H1 (cell line): ENCODE data around the gene GAPT. TPM values are rescaled to one million over a fixed set of nuclear protein-coding genes. Genes with fewer than 3 reads are reported as not detected.

Source experiments
- CTCF ChIA-PET: fragments of 300-600 bp; sonication (Branson Sonifier 250); formaldehyde crosslinking; loops from one replicate; lab custom pipeline; 2021; ENCODE audit not compliant: partially characterized antibody; lab: Charles Lee
- POLR2A ChIA-PET: fragments of 300-600 bp; sonication (Branson Sonifier 250); formaldehyde crosslinking; loops from one replicate; lab custom pipeline; 2021; ENCODE audit warnings: inconsistent platforms; ENCODE audit not compliant: partially characterized antibody; lab: Charles Lee
- DNase-seq, 2 experiments: peaks; one replicate each; pipeline versions ENCODE4 v3.0.0 to v3.0.0-alpha.2; 2010 to 2022; ENCODE audit warnings: low spot score in 2 of 2, low read depth in 1 of 2, mixed read lengths in 1 of 2
- FAIRE-seq: peaks from 2 replicates; lab custom pipeline; 2011; peaks lifted over from hg19 to GRCh38; lab: Jason Lieb, UNC
- H2AFZ ChIP-seq: 2 replicates; pipeline ENCODE4 v1.8.1; 2012; ENCODE audit warnings: low read length, inconsistent platforms
- H2AK5ac ChIP-seq: 2 replicates; pipeline ENCODE4 v1.6.1; 2013; ENCODE audit warnings: low read depth, low read length
- H2BK120ac ChIP-seq: replicated peaks from 2 replicates; pipeline ENCODE3; 2013; ENCODE audit warnings: low read depth, low read length, inconsistent platforms
- H2BK12ac ChIP-seq: 2 replicates; pipeline ENCODE4 v1.6.1; 2013; ENCODE audit warnings: low read depth, low read length
- H2BK15ac ChIP-seq: 2 replicates; pipeline ENCODE4 v1.6.1; 2013; ENCODE audit warnings: low read length
- H2BK20ac ChIP-seq: 2 replicates; pipeline ENCODE4 v1.6.1; 2013; ENCODE audit warnings: low read length
- H2BK5ac ChIP-seq: 2 replicates; pipeline ENCODE4 v1.6.1; 2013; ENCODE audit warnings: low read depth, low read length
- H3K14ac ChIP-seq: 2 replicates; pipeline ENCODE4 v1.6.1; 2013; ENCODE audit warnings: inconsistent platforms; ENCODE audit not compliant: insufficient read length
- H3K18ac ChIP-seq: 2 replicates; pipeline ENCODE4 v1.6.1; 2013; ENCODE audit warnings: low read length; ENCODE audit errors: extremely low read depth
- H3K23ac ChIP-seq: 2 replicates; pipeline ENCODE4 v1.6.1; 2013; ENCODE audit warnings: inconsistent platforms; ENCODE audit not compliant: insufficient read length
- H3K23me2 ChIP-seq: 2 replicates; pipeline ENCODE4 v1.6.1; 2013; ENCODE audit warnings: low read depth, low read length
- H3K27ac ChIP-seq: 2 replicates; pipeline ENCODE4 v1.6.1; 2011; ENCODE audit warnings: low read depth, low read length, inconsistent platforms
- H3K27me3 ChIP-seq, 4 experiments: replicated peaks in 1 of 4; 1 replicate in 1 of 4; 2 replicates in 3 of 4; pipeline versions ENCODE4 v1.6.1 to v1.8.1; 2011 to 2013; ENCODE audit warnings: low read length in 3 of 4, mild to moderate bottlenecking in 3 of 4, inconsistent platforms in 2 of 4, mixed read lengths in 2 of 4, moderate library complexity in 1 of 4; ENCODE audit not compliant: control insufficient read depth in 3 of 4, insufficient read depth in 3 of 4; ENCODE audit errors: extremely low read depth in 1 of 4
- H3K36me3 ChIP-seq, 4 experiments: 2 replicates each; pipeline versions ENCODE4 v1.6.1 to v1.8.1; 2011 to 2013; ENCODE audit warnings: mild to moderate bottlenecking in 4 of 4, low read length in 3 of 4, moderate library complexity in 2 of 4, control low read depth in 1 of 4, inconsistent platforms in 1 of 4; ENCODE audit not compliant: insufficient read depth in 4 of 4, control insufficient read depth in 2 of 4
- H3K4ac ChIP-seq: replicated peaks from 2 replicates; pipeline ENCODE3; 2013; ENCODE audit warnings: low read length, low read depth, mixed read lengths, inconsistent platforms; ENCODE audit not compliant: insufficient read length
- H3K4me1 ChIP-seq, 4 experiments: replicated peaks in 1 of 4; 1 replicate in 1 of 4; 2 replicates in 3 of 4; pipeline versions ENCODE4 v1.6.1 to v1.8.1; 2011 to 2013; ENCODE audit warnings: low read length in 3 of 4, inconsistent platforms in 2 of 4, mixed read lengths in 1 of 4; ENCODE audit not compliant: insufficient read depth in 4 of 4, control insufficient read depth in 3 of 4
- H3K4me2 ChIP-seq, 2 experiments: 2 replicates each; pipeline versions ENCODE4 v1.6.1 to v1.8.1; 2011 to 2013; ENCODE audit warnings: low read depth in 2 of 2, low read length in 2 of 2, control low read depth in 1 of 2, inconsistent platforms in 1 of 2, mild to moderate bottlenecking in 1 of 2; ENCODE audit not compliant: insufficient read depth in 1 of 2
- H3K4me3 ChIP-seq, 4 experiments: fragments of 200-600, 300-600 bp in 1 of 4; sonication (generic), shearing (Covaris generic), sonication (Bioruptor Twin) in 1 of 4; 2 replicates each; pipeline versions ENCODE4 v1.5.1 to v1.8.1; 2011 to 2016; ENCODE audit warnings: low read length in 4 of 4, low read depth in 3 of 4, control low read depth in 2 of 4, inconsistent platforms in 2 of 4, mild to moderate bottlenecking in 2 of 4, mixed read lengths in 1 of 4, moderate library complexity in 1 of 4; ENCODE audit not compliant: insufficient read depth in 2 of 4; ENCODE audit errors: extremely low read depth in 1 of 4
- H3K56ac ChIP-seq: replicated peaks from 2 replicates; pipeline ENCODE3; 2013; ENCODE audit warnings: low read depth, mild to moderate bottlenecking, mixed read lengths, low read length, inconsistent platforms; ENCODE audit not compliant: insufficient read length
- H3K79me1 ChIP-seq: 2 replicates; pipeline ENCODE4 v1.6.1; 2013; ENCODE audit warnings: low read depth, low read length, control low read depth
- H3K79me2 ChIP-seq, 2 experiments: 2 replicates each; pipeline versions ENCODE4 v1.6.1 to v1.8.1; 2012 to 2013; ENCODE audit warnings: low read length in 2 of 2, mild to moderate bottlenecking in 2 of 2, inconsistent platforms in 1 of 2; ENCODE audit not compliant: insufficient read depth in 2 of 2, control insufficient read depth in 1 of 2
- H3K9ac ChIP-seq, 4 experiments: replicated peaks in 1 of 4; 1 replicate in 1 of 4; 2 replicates in 3 of 4; pipeline versions ENCODE4 v1.6.1 to v1.8.1; 2011 to 2013; ENCODE audit warnings: low read depth in 3 of 4, low read length in 3 of 4, control low read depth in 2 of 4, mild to moderate bottlenecking in 2 of 4, moderate library complexity in 2 of 4, inconsistent platforms in 1 of 4; ENCODE audit errors: extremely low read depth in 1 of 4
- H3K9me3 ChIP-seq, 2 experiments: 2 replicates each; pipeline versions ENCODE4 v1.6.1 to v1.8.1; 2012 to 2013; ENCODE audit warnings: mild to moderate bottlenecking in 2 of 2, moderate library complexity in 2 of 2, control low read depth in 1 of 2, inconsistent platforms in 1 of 2, low read depth in 1 of 2, low read length in 1 of 2, mixed read lengths in 1 of 2; ENCODE audit not compliant: insufficient read depth in 2 of 2
- H4K20me1 ChIP-seq, 2 experiments: replicated peaks in 1 of 2; 2 replicates each; pipeline versions ENCODE3 to v1.8.1; 2011 to 2013; ENCODE audit warnings: inconsistent platforms in 2 of 2, low read length in 2 of 2, mild to moderate bottlenecking in 1 of 2; ENCODE audit not compliant: insufficient read depth in 2 of 2, control insufficient read depth in 1 of 2
- H4K5ac ChIP-seq: 2 replicates; pipeline ENCODE4 v1.6.1; 2013; ENCODE audit warnings: low read length, low read depth, mixed read lengths, inconsistent platforms; ENCODE audit not compliant: insufficient read length
- H4K8ac ChIP-seq: 2 replicates; pipeline ENCODE4 v1.8.0; 2013; ENCODE audit warnings: mild to moderate bottlenecking, moderate library complexity, low read length, inconsistent platforms; ENCODE audit not compliant: insufficient read depth; ENCODE audit errors: extremely low read depth
- H4K91ac ChIP-seq: replicated peaks from 2 replicates; pipeline ENCODE3; 2013; ENCODE audit warnings: low read length, mixed read lengths, inconsistent platforms; ENCODE audit not compliant: insufficient read length
- CTCF ChIP-seq, 3 experiments: IDR thresholded peaks; 1 replicate in 2 of 3; 2 replicates in 1 of 3; pipeline versions ENCODE4 v1.5.1 to v1.6.1; 2011; ENCODE audit warnings: low read length in 3 of 3, mild to moderate bottlenecking in 3 of 3, inconsistent platforms in 2 of 3, low read depth in 1 of 3, moderate library complexity in 1 of 3; ENCODE audit not compliant: insufficient read depth in 1 of 3; ENCODE audit errors: control extremely low read depth in 1 of 3
- RAD21 ChIP-seq, 2 experiments: IDR thresholded peaks in 1 of 2; conservative IDR thresholded peaks in 1 of 2; 2 replicates each; pipeline ENCODE4 v1.6.1; 2011; ENCODE audit warnings: low read depth in 2 of 2, low read length in 2 of 2, improper control_type of control experiment in 1 of 2, inconsistent platforms in 1 of 2, mild to moderate bottlenecking in 1 of 2, moderate library complexity in 1 of 2
- SP1 ChIP-seq: IDR thresholded peaks from 2 replicates; pipeline ENCODE4 v1.6.1; 2011; ENCODE audit warnings: low read depth, low read length
- TEAD4 ChIP-seq: IDR thresholded peaks from 2 replicates; pipeline ENCODE4 v1.6.1; 2012; ENCODE audit warnings: low read depth, low read length, inconsistent platforms, mixed read lengths
- WGBS, 2 experiments: shearing (Covaris generic) in 1 of 2; methylation state at CpG; one replicate each; pipeline versions ENCODE4 v1.1.6 to v1.1.7; 2013 to 2015; ENCODE audit warnings: low lambda C conversion rate in 2 of 2, mixed read lengths in 2 of 2, inconsistent platforms in 1 of 2, low coverage in 1 of 2, missing lambda C conversion rate in 1 of 2; ENCODE audit not compliant: insufficient replicate concordance in 2 of 2, insufficient coverage in 1 of 2, insufficient read length in 1 of 2; ENCODE audit errors: extremely low coverage in 1 of 2, missing lambda C conversion rate in 1 of 2; 5-methylcytosine and 5-hydroxymethylcytosine counted together
- polyA plus RNA-seq, 7 experiments: library from polyadenylated mRNA; depleted of rRNA in 3 of 7; stranded (reverse) in 5 of 7; unstranded in 2 of 7; fragments of >200 nt in 5 of 7; fragments of 200-250 nt in 2 of 7; gene quantifications; 1 replicate in 5 of 7; 2 replicates in 1 of 7; 4 replicates in 1 of 7; pipeline versions ENCODE4 v1.2.1 to v1.2.3, GENCODE V29; 2011 to 2013; ENCODE audit warnings: missing spikeins in 2 of 7, mixed read lengths in 2 of 7
- total RNA-seq: library from RNA; stranded (reverse); fragmentation: NEBNext Ultra II Directional; extraction: Animal tissue kit (Norgen Biotek cat#: 25700); gene quantifications from 2 replicates; pipeline ENCODE4 v1.2.1, GENCODE V29; 2021

Gene GAPT
- total and polyA plus RNA-seq, 2 of the 8 experiments (the other 6 are each of a cell fraction or from before 2014, with no cell fraction given): not detected

DNA sequence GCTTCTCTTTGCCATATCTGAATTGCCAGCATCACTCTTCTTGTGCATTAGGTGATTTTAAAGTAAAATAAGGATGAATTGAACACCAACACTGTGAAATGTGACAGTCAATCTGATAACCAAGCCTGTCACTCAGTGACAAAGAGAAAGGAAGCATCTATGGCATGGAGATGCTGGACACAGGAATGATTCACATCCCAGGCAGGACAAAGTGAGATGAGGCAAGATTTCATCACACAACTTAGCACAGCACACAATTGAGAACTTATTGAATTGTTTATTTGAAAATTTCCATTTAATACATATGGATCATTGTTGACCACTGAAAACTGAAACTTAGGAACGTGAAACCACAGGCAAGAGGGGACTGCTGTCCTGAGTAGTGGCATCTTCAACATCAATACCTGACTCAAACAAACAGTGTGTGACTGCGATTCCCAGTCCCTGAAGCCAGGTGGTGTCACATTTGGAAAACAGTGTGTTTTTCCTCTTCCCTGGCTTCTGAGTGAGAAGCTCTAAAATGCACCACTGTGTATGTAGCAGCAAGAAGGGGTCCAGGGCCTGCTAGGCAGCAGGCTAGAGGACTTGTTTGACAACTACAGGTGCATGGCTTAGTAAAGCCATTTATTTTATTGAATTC lies 10.7 kb downstream of the GAPT start:
- no peak for FAIRE-seq
- ChIA-PET POLR2A (no interaction called here), CTCF (interaction anchor here (0.6 to 10.1 kb wide), 13 partner anchors 12 to 626 kb away, joined by 3 to 201 read pairs (median 3); no protein-coding TSS in a partner anchor)

More for the DNA sequence above, 10.7 kb downstream of the GAPT start:
- DNase-seq: no peak
- Histone ChIP-seq H3K9me3 (no peaks in the 10 kb centered on the region), H4K20me1 (no peaks in the 10 kb centered on the region), H2BK5ac (no peak overlapping the region), H2BK15ac (no peak overlapping the region), H3K9ac (no peak overlapping the region; a peak in 1 of 7 replicates), H3K27ac (no peak overlapping the region), H3K4me2 (no peak overlapping the region), H3K79me1 (no peaks in the 10 kb centered on the region), H4K8ac (no peak overlapping the region), H4K91ac (no peak overlapping the region), H3K27me3 (peaks cover 0 to 1% (median 0%) of the 10 kb centered on the region in 4 experiments; a peak in 1 of 7 replicates), H2AFZ (no peak overlapping the region), H3K36me3 (no peaks in the 10 kb centered on the region), H2BK12ac (no peak overlapping the region; the same call in 1 of the 2 replicates), H2BK20ac (no peak overlapping the region), H3K4me3 (no peak overlapping the region), H2BK120ac (no peak overlapping the region), H3K79me2 (no peaks in the 10 kb centered on the region), H4K5ac (no peak overlapping the region), H3K23ac (no peak overlapping the region), H3K4me1 (no peaks in the 10 kb centered on the region), H3K14ac (no peak overlapping the region), H3K56ac (no peak overlapping the region), H2AK5ac (no peak overlapping the region), H3K4ac (no peak overlapping the region), H3K18ac (no peak overlapping the region), H3K23me2 (no peaks in the 10 kb centered on the region)
- TF ChIP-seq SP1 (no peak), RAD21 (IDR thresholded peaks at IDR 0.05 in 1 of 2, conservative IDR thresholded peaks at IDR 0.05 in 1 of 2; ENCODE audit: low read depth in 2 of 2, low read length in 2 of 2) (peak; percentile 22 to 43; a peak in 2 of 4 replicates), TEAD4 (no peak), CTCF (IDR thresholded peaks at IDR 0.05; ENCODE audit: control extremely low read depth in 1 of 3, insufficient read depth in 1 of 3, low read depth in 1 of 3, low read length in 3 of 3) (peak; percentile 18 to 46 (median 19); a peak in 2 of 4 replicates)
- 90% methylated on average over 2 of the region's 2 CpGs; no CpG with 5 or more reads in 1 of the 2 experiments for WGBS, 2 experiments
